Right cardiac atrium (tissue), 5 donors: ENCODE data around the gene RTL1. TPM values are rescaled to one million over a fixed set of nuclear protein-coding genes. Genes with fewer than 3 reads are reported as not detected.

Source experiments
- ATAC-seq, 2 donors: fragments of 200-7000 bp; cut with Tn5 transposase; one replicate each; pipeline versions ENCODE4 v1.8.0 to v1.9.1; 2020; ENCODE audit warnings: moderate library complexity in 2 of 2, mild to moderate bottlenecking in 1 of 2
- DNase-seq, 3 donors: peaks; one replicate each; pipeline ENCODE4 v3.0.0-alpha.2; 2020
- H3K27ac ChIP-seq: one replicate; pipeline ENCODE4 v1.5.1; 2013; ENCODE audit warnings: mild to moderate bottlenecking, low read length, control low read depth, moderate library complexity
- H3K27me3 ChIP-seq: one replicate; pipeline ENCODE4 v1.6.1; 2013; ENCODE audit not compliant: control insufficient read depth, insufficient read depth
- H3K4me1 ChIP-seq: one replicate; pipeline ENCODE4 v1.6.1; 2013; ENCODE audit warnings: low read length; ENCODE audit not compliant: control insufficient read depth, insufficient read depth
- H3K4me3 ChIP-seq: one replicate; pipeline ENCODE4 v1.5.1; 2013; ENCODE audit warnings: low read length, control low read depth
- H3K9me3 ChIP-seq: one replicate; pipeline ENCODE4 v1.6.1; 2013; ENCODE audit warnings: low read length; ENCODE audit not compliant: control insufficient read depth
- WGBS: extraction: QIAGEN DNeasy Blood & Tissue Kit; methylation state at CpG from one replicate; pipeline ENCODE4 v1.1.7; 2013; 5-methylcytosine and 5-hydroxymethylcytosine counted together
- intact Hi-C, 4 donors: fragments of 100-400 bp; cut with DNase I; formaldehyde crosslinking; loops; one replicate each; pipeline versions ENCODE4 v1.11.0 to v1.14.0; 2022 to 2023
- microRNA-seq, 2 donors: library from miRNA; unstranded; fragments of <30 nt; microRNA quantifications; one replicate each; pipeline ENCODE4 v1.2.0, GENCODE V29; 2020 to 2021
- polyA plus RNA-seq: library from polyadenylated mRNA; stranded (reverse); fragments of 200-250 nt; gene quantifications from one replicate; pipeline ENCODE4 v1.2.3, GENCODE V29; 2013
- total RNA-seq, 4 donors: library from RNA; stranded (reverse); fragmentation: NEBNext Ultra II Directional; extraction: Animal tissue kit (Norgen Biotek cat#: 25700); gene quantifications; one replicate each; pipeline ENCODE4 v1.2.1, GENCODE V29; 2021
- donor health status: healthy with polysubstance abuse.
- donor health status: DM: no; HTN: yes; CAD: no.
- donor health status: DM: no; HTN: no; CAD: no.
- donor health status: DM: no; HTN: yes; CAD: no; lungs with severe emphysema.
- donor health status: DM: yes; HTN: yes; CAD: no.

Gene RTL1
- total and polyA plus RNA-seq, 5 donors: 0.05 TPM; not detected in 4

- Histone ChIP-seq H3K4me1 (no peaks in the 10 kb centered on the region), H3K27ac (no peak overlapping the region), H3K27me3 (no peaks in the 10 kb centered on the region), H3K4me3 (no peak overlapping the region), H3K9me3 (no peaks in the 10 kb centered on the region)
- WGBS: 89% methylated on average over 24 of the region's 24 CpGs
- intact Hi-C loops: no loop called here
- peak in 1 of 3 donors; percentile 10 for DNase-seq
- no peak for ATAC-seq
Observed at GRCh38 chr14:100835548-100836310, 67.8 kb downstream of the RTL1 start.

- H3K4me1 ChIP-seq: no peaks in the 10 kb centered on the region
- no peaks in the 10 kb centered on the region for H3K9me3 ChIP-seq
- no peak overlapping the region for H3K4me3 ChIP-seq
- 74% methylated on average over 29 of the region's 29 CpGs for WGBS
- intact Hi-C loops: no loop called here
- DNase-seq: peak in 1 of 3 donors; percentile 39
- ATAC-seq: peak in 1 of 2 donors; percentile 28
- no peaks in the 10 kb centered on the region for H3K27me3 ChIP-seq
- H3K27ac ChIP-seq: no peak overlapping the region
Observed at GRCh38 chr14:100834794-100835547, 68.6 kb downstream of the RTL1 start.

GRCh38 chr14:100834082-100834793 lies 69.3 kb downstream of the RTL1 start:
- intact Hi-C loops: no loop called here
- no peaks in the 10 kb centered on the region for H3K4me1 ChIP-seq
- DNase-seq (peak in 1 of 3 donors; percentile 13), ATAC-seq (no peak)
- H3K9me3 ChIP-seq: no peaks in the 10 kb centered on the region
- 89% methylated on average over 15 of the region's 15 CpGs for WGBS
- no peak overlapping the region for H3K27ac ChIP-seq
- H3K4me3 ChIP-seq: no peak overlapping the region
- H3K27me3 ChIP-seq: no peaks in the 10 kb centered on the region

- no peaks in the 10 kb centered on the region for H3K4me1 ChIP-seq
- H3K9me3 ChIP-seq: no peaks in the 10 kb centered on the region
- no peak overlapping the region for H3K27ac ChIP-seq
- no peaks in the 10 kb centered on the region for H3K27me3 ChIP-seq
- H3K4me3 ChIP-seq: no peak overlapping the region
- DNase-seq (peak in 1 of 3 donors; percentile 37), ATAC-seq (no peak)
- intact Hi-C loops: no loop called here
- WGBS: 75% methylated on average over 21 of the region's 21 CpGs
Observed at GRCh38 chr14:100832311-100832960, 71.1 kb downstream of the RTL1 start.

- intact Hi-C loops: no loop called here
- 78% methylated on average over 8 of the region's 8 CpGs for WGBS
- Histone ChIP-seq H3K27ac (no peak overlapping the region), H3K4me3 (no peak overlapping the region), H3K27me3 (no peaks in the 10 kb centered on the region), H3K9me3 (no peaks in the 10 kb centered on the region), H3K4me1 (no peaks in the 10 kb centered on the region)
- DNase-seq (no peak), ATAC-seq (no peak)
Observed at GRCh38 chr14:100830681-100831080, 72.8 kb downstream of the RTL1 start.

Small RNA genes lying within 50 kb of the gene (microRNA-seq; reads per million reads assigned to microRNA genes)
- gene MIR127 (265 to 315 reads per million in 2 donors), gene MIR136 (4.2 to 21.4 reads per million in 2 donors), gene MIR337 (49.6 to 376 reads per million in 2 donors), gene MIR370 (6.4 to 6.7 reads per million in 2 donors), gene MIR431 (10.1 to 10.2 reads per million in 2 donors), gene MIR432 (13.4 to 16.8 reads per million in 2 donors), gene MIR433 (17.7 to 28.6 reads per million in 2 donors), gene MIR493 (87.8 to 87.9 reads per million in 2 donors), gene MIR665 (0 to 0.42 reads per million in 2 donors)

Other genes with a start within 250 kb of the RTL1 start
- not detected for gene DLK1, start 176.8 kb downstream of the RTL1 start, total RNA-seq
- 0.07 TPM for gene DLK1, start 176.8 kb downstream of the RTL1 start, polyA plus RNA-seq
- 10 to 100 TPM; 10.4 to 35.3 (median 18.3) TPM for gene MEG3, start 77.6 kb downstream of the RTL1 start, total RNA-seq
- 32.9 TPM for gene MEG3, start 77.6 kb downstream of the RTL1 start, polyA plus RNA-seq